ENCODE data around the gene SNX15.

GRCh38 chr11:65045061-65045460 is 17.8 kb downstream of the SNX15 start:
- TF ChIP-seq, protein P1, sequence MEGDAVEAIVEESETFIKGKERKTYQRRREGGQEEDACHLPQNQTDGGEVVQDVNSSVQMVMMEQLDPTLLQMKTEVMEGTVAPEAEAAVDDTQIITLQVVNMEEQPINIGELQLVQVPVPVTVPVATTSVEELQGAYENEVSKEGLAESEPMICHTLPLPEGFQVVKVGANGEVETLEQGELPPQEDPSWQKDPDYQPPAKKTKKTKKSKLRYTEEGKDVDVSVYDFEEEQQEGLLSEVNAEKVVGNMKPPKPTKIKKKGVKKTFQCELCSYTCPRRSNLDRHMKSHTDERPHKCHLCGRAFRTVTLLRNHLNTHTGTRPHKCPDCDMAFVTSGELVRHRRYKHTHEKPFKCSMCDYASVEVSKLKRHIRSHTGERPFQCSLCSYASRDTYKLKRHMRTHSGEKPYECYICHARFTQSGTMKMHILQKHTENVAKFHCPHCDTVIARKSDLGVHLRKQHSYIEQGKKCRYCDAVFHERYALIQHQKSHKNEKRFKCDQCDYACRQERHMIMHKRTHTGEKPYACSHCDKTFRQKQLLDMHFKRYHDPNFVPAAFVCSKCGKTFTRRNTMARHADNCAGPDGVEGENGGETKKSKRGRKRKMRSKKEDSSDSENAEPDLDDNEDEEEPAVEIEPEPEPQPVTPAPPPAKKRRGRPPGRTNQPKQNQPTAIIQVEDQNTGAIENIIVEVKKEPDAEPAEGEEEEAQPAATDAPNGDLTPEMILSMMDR (IDR thresholded peaks at IDR 0.05; ENCODE audit: low read depth, low read length) = no peak
- TF ChIP-seq MAX (IDR thresholded peaks at IDR 0.05; ENCODE audit: low read depth, low read length) (no peak), POLR2A (IDR thresholded peaks at IDR 0.05; ENCODE audit: extremely low read depth, insufficient read length) (no peak)
